HG03039 (cell line): ENCODE data around the gene SPAAR.
"Not testable (repeated sequence)": the region's sequence is repeated elsewhere in the genome, so short reads cannot be mapped to it uniquely, and the experiment has no call there.

Experiments used
- ATAC-seq: cut with Tn5 transposase; IDR thresholded peaks from one replicate; pipeline ENCODE4 v1.9.1; 2021; ENCODE audit warnings: mild to moderate bottlenecking, moderate library complexity; ENCODE audit not compliant: unreplicated experiment

The SPAAR gene

GRCh38 chr9:35920051-35920620 is 10.8 kb downstream of the SPAAR start:
- no peak for ATAC-seq

- ATAC-seq: no peak
Measured at GRCh38 chr9:35923598-35923926, 14.3 kb downstream of the SPAAR start.

- no peak for ATAC-seq
Measured at GRCh38 chr9:35923927-35924763, 14.9 kb downstream of the SPAAR start.

DNA sequence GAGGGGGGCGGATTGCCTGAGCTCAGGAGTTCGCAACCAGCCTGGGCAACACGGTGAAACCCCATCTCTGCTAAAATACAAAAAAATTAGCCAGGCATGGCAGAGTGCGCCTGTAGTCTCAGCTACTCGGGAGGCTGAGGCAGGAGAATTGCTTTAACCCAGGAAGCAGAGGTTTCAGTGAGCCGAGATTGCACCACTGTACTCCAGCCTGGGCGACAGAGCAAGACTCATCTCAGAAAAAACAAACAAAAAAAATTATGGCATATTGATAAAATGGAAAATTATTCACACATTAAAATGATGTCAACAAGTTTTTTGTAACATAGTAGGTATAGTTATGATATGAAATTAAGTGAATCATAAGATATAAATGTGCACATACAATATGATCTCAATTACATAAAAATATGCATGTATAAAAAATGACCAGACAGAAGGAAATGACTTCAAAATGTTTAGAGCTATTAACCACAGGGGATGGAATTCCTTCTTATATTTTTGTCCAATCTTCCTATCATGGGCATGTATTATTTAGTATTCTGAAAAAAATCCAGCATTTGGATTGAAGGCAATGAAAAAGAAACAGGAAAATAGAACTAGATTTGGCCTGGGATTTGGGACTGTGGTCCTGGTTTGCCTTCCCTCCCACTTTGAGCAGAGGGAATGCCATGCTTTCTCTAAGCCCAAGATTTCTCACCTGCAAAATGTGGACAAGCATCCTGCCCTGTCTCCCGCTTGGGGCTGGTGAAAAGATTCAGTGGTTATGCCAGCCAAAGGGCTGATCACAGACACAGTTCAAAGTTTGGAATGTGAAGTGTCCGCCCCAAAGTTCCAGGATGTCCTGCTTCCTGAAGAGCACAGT is 19.5 kb downstream of the SPAAR start:
- no peak for ATAC-seq

DNA sequence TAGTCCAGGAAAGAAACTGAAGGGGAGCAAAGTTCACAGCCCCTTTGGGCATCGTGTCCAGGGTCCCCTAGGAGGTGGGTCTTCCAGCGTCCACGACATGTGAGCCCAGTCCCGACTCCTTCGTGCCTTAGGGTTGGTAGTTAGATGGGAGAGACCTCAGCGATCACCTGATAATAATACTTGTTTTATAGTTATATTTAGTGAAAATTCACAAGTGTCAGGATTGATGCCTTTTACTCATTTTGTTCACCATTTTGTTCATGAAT is 20.1 kb downstream of the SPAAR start:
- no peak for ATAC-seq

DNA sequence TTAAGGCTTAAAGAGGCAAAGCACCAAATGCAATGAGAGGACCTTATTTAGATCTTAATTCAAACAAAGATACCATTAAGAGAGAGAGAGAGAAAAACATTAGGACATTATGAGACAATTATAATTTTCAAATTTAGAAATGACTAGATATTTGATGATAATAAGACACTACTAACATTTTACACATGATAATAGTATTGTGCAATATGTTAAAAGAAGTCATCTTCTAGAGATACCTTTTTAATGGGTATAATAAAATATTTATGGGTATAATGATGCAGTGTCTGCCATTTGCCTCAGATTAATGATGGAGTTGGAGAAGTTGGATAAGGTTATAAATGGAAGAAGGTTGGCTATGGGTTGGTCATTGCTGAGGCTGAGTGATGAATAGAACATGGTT is 21.2 kb downstream of the SPAAR start:
- no peak for ATAC-seq

GRCh38 chr9:35930989-35931388 is 21.7 kb downstream of the SPAAR start:
- no peak for ATAC-seq

GRCh38 chr9:35932735-35933134 is 23.4 kb downstream of the SPAAR start:
- no peak for ATAC-seq

- ATAC-seq: no peak
Measured at GRCh38 chr9:35933550-35934067, 24.3 kb downstream of the SPAAR start.

- ATAC-seq: not testable (repeated sequence)
Measured at GRCh38 chr9:35934069-35934468, 24.8 kb downstream of the SPAAR start.

DNA sequence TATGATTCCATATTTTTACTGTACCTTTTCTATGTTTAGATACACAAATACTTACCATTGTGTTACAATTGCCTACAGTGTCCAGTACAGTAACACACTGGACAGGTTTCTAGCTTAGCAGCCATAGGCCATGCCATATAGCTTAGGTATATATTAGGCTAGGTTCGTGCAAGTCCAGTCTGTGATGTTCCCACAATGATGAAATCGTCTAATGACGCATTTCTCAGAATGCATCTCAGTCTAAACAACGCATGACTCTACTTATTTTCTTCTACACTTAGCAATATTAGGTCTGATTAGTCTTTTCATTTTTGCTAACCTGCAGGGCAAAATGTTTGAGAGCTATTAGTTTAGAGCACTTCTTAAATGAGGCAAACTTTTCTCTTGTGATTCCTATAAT is 26.0 kb downstream of the SPAAR start:
- no peak for ATAC-seq

GRCh38 chr9:35935755-35936509 is 26.6 kb downstream of the SPAAR start:
- ATAC-seq: no peak

DNA sequence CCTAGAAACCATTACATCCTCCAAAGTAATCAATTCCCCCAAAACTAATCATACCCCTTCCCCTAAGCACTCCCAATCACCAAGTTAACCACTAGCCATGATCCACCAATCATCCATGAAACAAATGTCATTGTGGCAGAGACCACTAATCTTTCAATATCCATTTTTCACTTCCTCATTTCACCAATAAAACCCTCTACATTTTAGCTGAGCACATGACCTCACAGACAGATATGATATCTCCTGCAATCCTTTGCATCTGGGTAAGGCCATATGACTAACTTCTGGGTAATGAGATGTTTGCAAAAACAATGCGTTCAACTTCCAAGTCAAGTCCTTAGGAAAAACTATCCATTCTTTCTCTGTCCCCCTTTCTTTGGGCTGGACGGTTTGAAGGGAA is 27.9 kb downstream of the SPAAR start:
- ATAC-seq: no peak

DNA sequence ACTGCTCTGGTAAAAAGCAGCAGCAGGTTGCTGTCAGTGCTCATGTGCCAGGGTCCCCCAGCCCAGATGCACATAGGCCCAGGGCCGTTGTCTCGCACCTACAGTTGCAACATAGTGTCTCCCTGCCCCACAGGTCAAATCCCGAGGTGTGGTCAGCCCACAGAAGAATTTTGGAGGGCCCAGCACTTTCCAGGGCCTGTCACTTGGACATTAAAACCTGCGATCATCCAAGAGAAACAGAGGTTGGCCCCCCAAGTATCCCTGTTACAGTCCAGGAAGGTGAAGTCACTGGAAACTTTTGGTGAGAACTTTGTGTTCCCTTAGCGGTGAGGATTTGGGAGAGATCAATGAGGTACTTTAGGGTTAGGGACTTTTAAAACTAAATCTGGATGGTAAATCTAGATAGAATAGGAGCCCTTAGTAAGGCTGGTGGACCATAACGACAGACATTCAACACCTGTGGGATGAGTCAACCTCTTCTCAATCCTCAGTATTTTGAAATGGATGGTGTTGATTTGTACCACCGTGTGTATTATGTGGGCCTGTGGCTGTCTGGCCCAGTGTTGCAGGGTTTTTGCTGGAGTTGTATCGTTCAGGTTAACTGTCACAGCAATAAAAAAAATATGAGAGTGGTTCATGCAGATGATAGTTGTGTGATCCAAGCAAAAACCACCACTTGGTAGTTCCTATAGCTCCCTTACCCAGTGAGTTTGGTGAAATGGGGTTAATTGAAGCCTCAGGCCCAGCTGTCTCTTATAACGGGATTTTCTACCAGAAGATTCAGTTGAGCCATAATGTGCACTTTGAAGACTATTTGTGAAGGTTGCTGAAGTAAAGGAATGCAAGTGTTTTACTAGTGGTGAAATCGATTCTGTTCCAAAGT is 29.4 kb downstream of the SPAAR start:
- no peak for ATAC-seq

DNA sequence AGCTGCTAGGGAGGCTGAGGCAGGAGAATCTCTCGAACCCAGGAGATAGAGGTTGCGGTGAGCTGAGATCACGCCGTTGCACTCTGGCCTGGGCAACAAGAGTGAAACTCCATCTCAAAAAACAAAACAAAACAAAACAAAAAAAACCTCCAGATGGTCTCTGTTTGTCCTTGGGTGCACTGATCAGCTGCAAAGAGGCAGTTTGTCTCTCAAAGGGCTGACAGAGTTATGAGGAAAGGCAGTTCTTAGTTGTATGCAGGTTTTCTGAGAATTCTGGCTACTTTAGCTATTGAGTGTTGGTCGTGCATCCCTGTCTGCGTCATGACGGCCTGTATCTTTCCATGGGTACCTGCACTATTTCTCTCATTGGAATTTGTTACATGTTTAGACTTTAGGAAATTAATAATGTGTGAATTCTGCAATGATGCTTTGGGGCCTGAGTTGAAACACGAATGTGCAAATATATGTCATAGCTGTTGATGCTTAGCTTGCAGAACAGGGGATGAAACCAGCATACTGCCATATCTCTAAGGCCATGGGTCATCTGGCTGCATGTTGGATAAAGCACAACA is 30.5 kb downstream of the SPAAR start:
- no peak for ATAC-seq

- ATAC-seq: no peak
Measured at GRCh38 chr9:35940458-35941407, 31.4 kb downstream of the SPAAR start.

- no peak for ATAC-seq
Measured at GRCh38 chr9:35942286-35942685, 33.0 kb downstream of the SPAAR start.

- no peak for ATAC-seq
Measured at GRCh38 chr9:35944173-35944572, 34.9 kb downstream of the SPAAR start.

GRCh38 chr9:35944841-35945240 is 35.6 kb downstream of the SPAAR start:
- ATAC-seq: no peak
